Measurements from ENCODE around the gene ANKS1B.

The ANKS1B gene

GRCh38 chr12:99079811-99080210, 904.9 kb downstream of the ANKS1B start:
- H3K4me3 ChIP-seq (ENCODE audit: low read length) = no peak overlapping the region
- no peaks in the 10 kb centered on the region for H3K27me3 ChIP-seq (replicated peaks; ENCODE audit: control insufficient read depth, insufficient read depth, low read length)
- no peaks in the 10 kb centered on the region for H3K4me1 ChIP-seq (ENCODE audit: control insufficient read depth, insufficient read depth, low read length)
- DNase-seq (ENCODE audit: low read depth) = no peak
- no peaks in the 10 kb centered on the region for H3K36me3 ChIP-seq (ENCODE audit: control insufficient read depth, insufficient read depth, low read length, severe bottlenecking)
- no peaks in the 10 kb centered on the region for H3K9me3 ChIP-seq (ENCODE audit: control insufficient read depth, low read length)
- no peak overlapping the region for H3K9ac ChIP-seq (ENCODE audit: low read length)

GRCh38 chr12:99068993-99069747, 915.6 kb downstream of the ANKS1B start:
- H3K27me3 ChIP-seq (replicated peaks; ENCODE audit: control insufficient read depth, insufficient read depth, low read length) = no peaks in the 10 kb centered on the region
- H3K4me1 ChIP-seq (ENCODE audit: control insufficient read depth, insufficient read depth, low read length) = no peaks in the 10 kb centered on the region
- H3K9me3 ChIP-seq (ENCODE audit: control insufficient read depth, low read length) = no peaks in the 10 kb centered on the region
- H3K9ac ChIP-seq (ENCODE audit: low read length) = no peak overlapping the region
- H3K4me3 ChIP-seq (ENCODE audit: low read length) = no peak overlapping the region
- no peak for DNase-seq (ENCODE audit: low read depth)
- H3K36me3 ChIP-seq (ENCODE audit: control insufficient read depth, insufficient read depth, low read length, severe bottlenecking) = no peaks in the 10 kb centered on the region

- Histone ChIP-seq H3K27me3 (replicated peaks; ENCODE audit: control insufficient read depth, insufficient read depth, low read length) (no peaks in the 10 kb centered on the region), H3K4me3 (ENCODE audit: low read length) (no peak overlapping the region), H3K36me3 (ENCODE audit: control insufficient read depth, insufficient read depth, low read length, severe bottlenecking) (no peaks in the 10 kb centered on the region), H3K4me1 (ENCODE audit: control insufficient read depth, insufficient read depth, low read length) (no peaks in the 10 kb centered on the region), H3K9ac (ENCODE audit: low read length) (no peak overlapping the region), H3K9me3 (ENCODE audit: control insufficient read depth, low read length) (no peaks in the 10 kb centered on the region)
- no peak for DNase-seq (ENCODE audit: low read depth)
Observed at GRCh38 chr12:99067171-99067785, 917.5 kb downstream of the ANKS1B start.

GRCh38 chr12:99066726-99067125, 918.0 kb downstream of the ANKS1B start:
- Histone ChIP-seq H3K4me3 (ENCODE audit: low read length) (no peak overlapping the region), H3K9me3 (ENCODE audit: control insufficient read depth, low read length) (no peaks in the 10 kb centered on the region), H3K9ac (ENCODE audit: low read length) (no peak overlapping the region), H3K27me3 (replicated peaks; ENCODE audit: control insufficient read depth, insufficient read depth, low read length) (peaks cover 2% of the 10 kb centered on the region), H3K4me1 (ENCODE audit: control insufficient read depth, insufficient read depth, low read length) (no peaks in the 10 kb centered on the region), H3K36me3 (ENCODE audit: control insufficient read depth, insufficient read depth, low read length, severe bottlenecking) (no peaks in the 10 kb centered on the region)
- DNase-seq (ENCODE audit: low read depth) = no peak

GRCh38 chr12:99063182-99063581, 921.6 kb downstream of the ANKS1B start:
- H3K4me3 ChIP-seq (ENCODE audit: low read length) = no peak overlapping the region
- H3K9ac ChIP-seq (ENCODE audit: low read length) = no peak overlapping the region
- no peaks in the 10 kb centered on the region for H3K9me3 ChIP-seq (ENCODE audit: control insufficient read depth, low read length)
- H3K27me3 ChIP-seq (replicated peaks; ENCODE audit: control insufficient read depth, insufficient read depth, low read length) = peaks cover 3% of the 10 kb centered on the region
- H3K4me1 ChIP-seq (ENCODE audit: control insufficient read depth, insufficient read depth, low read length) = peaks cover 4% of the 10 kb centered on the region
- no peaks in the 10 kb centered on the region for H3K36me3 ChIP-seq (ENCODE audit: control insufficient read depth, insufficient read depth, low read length, severe bottlenecking)
- DNase-seq (ENCODE audit: low read depth) = no peak

GRCh38 chr12:99059824-99060511, 924.8 kb downstream of the ANKS1B start:
- Histone ChIP-seq H3K9me3 (ENCODE audit: control insufficient read depth, low read length) (no peaks in the 10 kb centered on the region), H3K9ac (ENCODE audit: low read length) (no peak overlapping the region), H3K4me1 (ENCODE audit: control insufficient read depth, insufficient read depth, low read length) (peaks cover 4% of the 10 kb centered on the region), H3K27me3 (replicated peaks; ENCODE audit: control insufficient read depth, insufficient read depth, low read length) (peaks cover 3% of the 10 kb centered on the region), H3K4me3 (ENCODE audit: low read length) (no peak overlapping the region), H3K36me3 (ENCODE audit: control insufficient read depth, insufficient read depth, low read length, severe bottlenecking) (no peaks in the 10 kb centered on the region)
- DNase-seq (ENCODE audit: low read depth) = peak; percentile 89

GRCh38 chr12:99057670-99058069, 927.1 kb downstream of the ANKS1B start:
- H3K27me3 ChIP-seq (replicated peaks; ENCODE audit: control insufficient read depth, insufficient read depth, low read length) = peaks cover 3% of the 10 kb centered on the region
- no peak overlapping the region for H3K9ac ChIP-seq (ENCODE audit: low read length)
- H3K36me3 ChIP-seq (ENCODE audit: control insufficient read depth, insufficient read depth, low read length, severe bottlenecking) = no peaks in the 10 kb centered on the region
- no peak for DNase-seq (ENCODE audit: low read depth)
- H3K9me3 ChIP-seq (ENCODE audit: control insufficient read depth, low read length) = no peaks in the 10 kb centered on the region
- H3K4me1 ChIP-seq (ENCODE audit: control insufficient read depth, insufficient read depth, low read length) = peaks cover 4% of the 10 kb centered on the region
- no peak overlapping the region for H3K4me3 ChIP-seq (ENCODE audit: low read length)

- no peaks in the 10 kb centered on the region for H3K9me3 ChIP-seq (ENCODE audit: control insufficient read depth, low read length)
- DNase-seq (ENCODE audit: low read depth) = no peak
- H3K4me1 ChIP-seq (ENCODE audit: control insufficient read depth, insufficient read depth, low read length) = peaks cover 4% of the 10 kb centered on the region
- H3K27me3 ChIP-seq (replicated peaks; ENCODE audit: control insufficient read depth, insufficient read depth, low read length) = no peaks in the 10 kb centered on the region
- no peak overlapping the region for H3K4me3 ChIP-seq (ENCODE audit: low read length)
- no peaks in the 10 kb centered on the region for H3K36me3 ChIP-seq (ENCODE audit: control insufficient read depth, insufficient read depth, low read length, severe bottlenecking)
- no peak overlapping the region for H3K9ac ChIP-seq (ENCODE audit: low read length)
Observed at GRCh38 chr12:99056186-99056585, 928.5 kb downstream of the ANKS1B start.

GRCh38 chr12:99055299-99055698, 929.4 kb downstream of the ANKS1B start:
- Histone ChIP-seq H3K4me3 (ENCODE audit: low read length) (no peak overlapping the region), H3K4me1 (ENCODE audit: control insufficient read depth, insufficient read depth, low read length) (peaks cover 4% of the 10 kb centered on the region), H3K9ac (ENCODE audit: low read length) (no peak overlapping the region), H3K9me3 (ENCODE audit: control insufficient read depth, low read length) (no peaks in the 10 kb centered on the region), H3K27me3 (replicated peaks; ENCODE audit: control insufficient read depth, insufficient read depth, low read length) (no peaks in the 10 kb centered on the region), H3K36me3 (ENCODE audit: control insufficient read depth, insufficient read depth, low read length, severe bottlenecking) (no peaks in the 10 kb centered on the region)
- DNase-seq (ENCODE audit: low read depth) = no peak

- DNase-seq (ENCODE audit: low read depth) = no peak
Observed at GRCh38 chr12:99054601-99055128, 930.1 kb downstream of the ANKS1B start.

GRCh38 chr12:99053616-99054362, 930.9 kb downstream of the ANKS1B start:
- Histone ChIP-seq H3K36me3 (ENCODE audit: control insufficient read depth, insufficient read depth, low read length, severe bottlenecking) (no peaks in the 10 kb centered on the region), H3K4me1 (ENCODE audit: control insufficient read depth, insufficient read depth, low read length) (no peaks in the 10 kb centered on the region), H3K4me3 (ENCODE audit: low read length) (no peak overlapping the region), H3K9ac (ENCODE audit: low read length) (no peak overlapping the region), H3K27me3 (replicated peaks; ENCODE audit: control insufficient read depth, insufficient read depth, low read length) (no peaks in the 10 kb centered on the region), H3K9me3 (ENCODE audit: control insufficient read depth, low read length) (no peaks in the 10 kb centered on the region)
- DNase-seq (ENCODE audit: low read depth) = no peak

More at GRCh38 chr12:99054601-99055128, 930.1 kb downstream of the ANKS1B start:
- no peaks in the 10 kb centered on the region for H3K36me3 ChIP-seq (ENCODE audit: control insufficient read depth, insufficient read depth, low read length, severe bottlenecking)
- H3K4me1 ChIP-seq (ENCODE audit: control insufficient read depth, insufficient read depth, low read length) = peaks cover 4% of the 10 kb centered on the region
- H3K27me3 ChIP-seq (replicated peaks; ENCODE audit: control insufficient read depth, insufficient read depth, low read length) = no peaks in the 10 kb centered on the region
- no peak overlapping the region for H3K9ac ChIP-seq (ENCODE audit: low read length)
- no peak overlapping the region for H3K4me3 ChIP-seq (ENCODE audit: low read length)
- H3K9me3 ChIP-seq (ENCODE audit: control insufficient read depth, low read length) = no peaks in the 10 kb centered on the region
